ENCODE data around the gene STAT5B. TPM values are rescaled to one million over a fixed set of nuclear protein-coding genes. Genes with fewer than 3 reads are reported as not detected.
A peak's percentile ranks its signal among the peaks of the same experiment; 100 is the strongest.

The STAT5B gene
- total and polyA plus RNA-seq, 2 of the 13 experiments (the other 11 are each of a cell fraction or from before 2014, with no cell fraction given), result 21.0 to 42.8 TPM

DNA sequence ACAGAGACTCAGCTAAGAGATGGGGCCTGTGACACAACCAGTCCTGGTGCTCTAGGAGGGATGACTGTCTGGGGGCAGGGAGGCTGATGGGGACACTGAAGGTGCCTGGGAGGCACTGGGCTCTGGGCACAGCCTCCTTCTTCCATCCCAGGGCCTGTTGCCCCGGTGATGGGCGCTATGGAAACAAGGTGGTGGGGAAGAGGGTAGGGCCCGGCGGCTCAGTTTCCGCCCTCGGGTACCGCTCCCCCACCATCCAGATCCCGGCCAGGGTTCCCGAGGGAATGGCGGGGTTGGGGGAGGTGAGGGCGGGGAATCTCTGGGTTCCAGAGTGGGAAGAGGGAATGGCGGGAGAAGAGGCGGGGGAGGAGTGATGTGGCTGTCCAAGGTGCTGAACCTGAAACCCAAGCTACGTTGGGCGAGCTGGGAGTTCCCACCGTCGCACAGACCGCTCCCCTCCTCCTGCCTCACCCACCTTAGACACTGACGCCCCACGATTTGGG, 96.2 kb downstream of the STAT5B start (continued):
- peak; percentile 66 for TF ChIP-seq RXRB (CRISPR knock-in tag; IDR thresholded peaks at IDR 0.05; ENCODE audit: borderline replicate concordance)
- TF ChIP-seq POLR2AphosphoS2 (IDR thresholded peaks at IDR 0.05; ENCODE audit: low read depth, low read length), result no peak
- TF ChIP-seq PCBP2 (optimal IDR thresholded peaks at IDR 0.05; ENCODE audit: low read depth, low read length, poor library complexity, severe bottlenecking), result no peak
- peak; percentile 98 for TF ChIP-seq ZNF232 (CRISPR knock-in tag; IDR thresholded peaks at IDR 0.05; ENCODE audit: borderline replicate concordance)
- 0 out of 2 replicates have a peak, but pooled peaks have one; percentile 44 for TF ChIP-seq ZNF121 (CRISPR knock-in tag; IDR thresholded peaks at IDR 0.05)
- no peak for TF ChIP-seq MZF1 (CRISPR knock-in tag; IDR thresholded peaks at IDR 0.05; ENCODE audit: borderline replicate concordance)
- peak; percentile 88; the same call in 1 of the 2 replicates for TF ChIP-seq AHR (CRISPR knock-in tag; IDR thresholded peaks at IDR 0.05)
- TF ChIP-seq FOXA3 (CRISPR knock-in tag; IDR thresholded peaks at IDR 0.05), result peak; percentile 51; the same call in 1 of the 2 replicates
- TF ChIP-seq NFATC3 (CRISPR knock-in tag; IDR thresholded peaks at IDR 0.05), result no peak; the same call in 1 of the 2 replicates
- peak; percentile 59; the same call in 1 of the 2 replicates for TF ChIP-seq ZNF3 (CRISPR knock-in tag; IDR thresholded peaks at IDR 0.05)
- TF ChIP-seq, protein P1, sequence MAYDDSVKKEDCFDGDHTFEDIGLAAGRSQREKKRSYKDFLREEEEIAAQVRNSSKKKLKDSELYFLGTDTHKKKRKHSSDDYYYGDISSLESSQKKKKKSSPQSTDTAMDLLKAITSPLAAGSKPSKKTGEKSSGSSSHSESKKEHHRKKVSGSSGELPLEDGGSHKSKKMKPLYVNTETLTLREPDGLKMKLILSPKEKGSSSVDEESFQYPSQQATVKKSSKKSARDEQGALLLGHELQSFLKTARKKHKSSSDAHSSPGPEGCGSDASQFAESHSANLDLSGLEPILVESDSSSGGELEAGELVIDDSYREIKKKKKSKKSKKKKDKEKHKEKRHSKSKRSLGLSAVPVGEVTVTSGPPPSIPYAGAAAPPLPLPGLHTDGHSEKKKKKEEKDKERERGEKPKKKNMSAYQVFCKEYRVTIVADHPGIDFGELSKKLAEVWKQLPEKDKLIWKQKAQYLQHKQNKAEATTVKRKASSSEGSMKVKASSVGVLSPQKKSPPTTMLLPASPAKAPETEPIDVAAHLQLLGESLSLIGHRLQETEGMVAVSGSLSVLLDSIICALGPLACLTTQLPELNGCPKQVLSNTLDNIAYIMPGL (CRISPR knock-in tag; IDR thresholded peaks at IDR 0.05; ENCODE audit: borderline replicate concordance in 1 of 2, low read depth in 1 of 2), result peak in 1 of 2 experiments; percentile 64; a peak in 1 of 4 replicates
- peak; percentile 82; the same call in 1 of the 2 replicates for TF ChIP-seq FOXC1 (CRISPR knock-in tag; IDR thresholded peaks at IDR 0.05; ENCODE audit: borderline replicate concordance)
- peak; percentile 64; the same call in 1 of the 2 replicates for TF ChIP-seq PITX1 (CRISPR knock-in tag; IDR thresholded peaks at IDR 0.05)
- peak; percentile 83; the same call in 1 of the 2 replicates for TF ChIP-seq SMAD9 (CRISPR knock-in tag; IDR thresholded peaks at IDR 0.05)
- TF ChIP-seq PRDM4 (CRISPR knock-in tag; IDR thresholded peaks at IDR 0.05; ENCODE audit: borderline replicate concordance), result peak; percentile 91; the same call in 1 of the 2 replicates
- TF ChIP-seq TAF1 (CRISPR knock-in tag; IDR thresholded peaks at IDR 0.05), result peak; percentile 47; the same call in 1 of the 2 replicates
- TF ChIP-seq KLF16 (CRISPR knock-in tag; IDR thresholded peaks at IDR 0.05), result peak; percentile 60 to 98; a peak in 2 of 4 replicates
- TF ChIP-seq ZBTB1 (CRISPR knock-in tag; IDR thresholded peaks at IDR 0.05; ENCODE audit: borderline replicate concordance), result no peak; the same call in 1 of the 2 replicates
- peak; percentile 41; the same call in 1 of the 2 replicates for TF ChIP-seq MXD4 (CRISPR knock-in tag; IDR thresholded peaks at IDR 0.05)
- no peak for TF ChIP-seq ZXDC (CRISPR knock-in tag; IDR thresholded peaks at IDR 0.05)
- peak; percentile 93 for TF ChIP-seq ZMAT3 (CRISPR knock-in tag; conservative IDR thresholded peaks at IDR 0.05)
- peak; percentile 93 for TF ChIP-seq ZNF160 (CRISPR knock-in tag; IDR thresholded peaks at IDR 0.05)
